ENCODE data around the gene C12orf43.

DNA sequence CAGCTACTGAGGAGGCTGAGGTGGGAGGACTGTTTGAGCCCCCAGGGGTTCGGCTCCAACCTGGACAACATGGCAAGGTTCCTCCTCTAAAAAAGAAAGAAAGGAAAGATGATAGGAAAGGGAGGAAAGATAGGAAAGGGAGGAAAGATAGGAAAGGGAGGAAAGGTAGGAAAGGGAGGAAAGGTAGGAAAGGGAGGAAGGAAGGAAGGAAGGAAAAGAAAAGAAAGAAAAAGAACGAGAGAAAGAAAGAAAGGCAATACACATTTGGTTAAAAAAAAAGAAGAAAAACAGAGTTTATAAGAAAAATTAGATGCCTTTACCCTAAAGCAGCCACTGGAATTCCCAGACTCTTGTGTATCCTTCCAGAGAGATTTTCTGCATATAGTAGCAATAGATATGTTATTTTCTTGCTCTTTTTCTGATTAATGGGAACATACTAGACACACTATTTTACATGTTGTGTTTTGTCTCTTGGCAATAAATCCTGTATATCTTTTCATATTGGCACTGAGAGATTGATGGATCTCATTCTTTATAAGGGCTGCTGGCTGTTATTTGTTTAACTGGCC is 25.7 kb downstream of the C12orf43 start:
- TF ChIP-seq HOXA7 (CRISPR knock-in tag; IDR thresholded peaks at IDR 0.05; ENCODE audit: borderline replicate concordance) (no peak), CTCF (tag by site-specific recombination; IDR thresholded peaks at IDR 0.05) (no peak), REST (tag by site-specific recombination; IDR thresholded peaks at IDR 0.05) (no peak), ZNF138 (tag by site-specific recombination; IDR thresholded peaks at IDR 0.05; ENCODE audit: borderline replicate concordance) (no peak), ZNF169 (tag by site-specific recombination; IDR thresholded peaks at IDR 0.05) (no peak), ZNF530 (tag by site-specific recombination; IDR thresholded peaks at IDR 0.05; ENCODE audit: low read depth) (no peak)
